Measurements from ENCODE around the gene FAM135A.
"Not testable (repeated sequence)": the region's sequence is repeated elsewhere in the genome, so short reads cannot be mapped to it uniquely, and the experiment has no call there.

Gene FAM135A

DNA sequence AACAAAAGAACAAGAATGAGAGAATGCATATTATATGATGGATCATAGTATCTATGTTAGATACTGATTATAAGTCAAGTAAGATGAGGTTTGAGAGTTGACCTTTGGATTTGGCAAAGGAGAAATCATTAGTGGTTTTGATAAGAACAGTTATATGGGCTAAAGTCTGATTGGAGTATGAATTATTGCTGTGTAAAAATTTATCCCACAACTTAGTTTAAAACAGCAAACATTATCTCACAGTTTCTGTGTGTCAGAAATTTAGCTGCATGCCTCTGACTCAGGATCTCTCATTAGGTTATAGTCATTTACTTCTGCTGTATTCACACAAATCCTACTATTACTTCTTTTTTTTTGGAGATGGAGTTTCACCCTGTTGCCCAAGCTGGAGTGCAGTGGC lies 56.7 kb downstream of the FAM135A start:
- no peak for DNase-seq

GRCh38 chr6:70470510-70470909 lies 57.2 kb downstream of the FAM135A start:
- DNase-seq = not testable (repeated sequence)

DNA sequence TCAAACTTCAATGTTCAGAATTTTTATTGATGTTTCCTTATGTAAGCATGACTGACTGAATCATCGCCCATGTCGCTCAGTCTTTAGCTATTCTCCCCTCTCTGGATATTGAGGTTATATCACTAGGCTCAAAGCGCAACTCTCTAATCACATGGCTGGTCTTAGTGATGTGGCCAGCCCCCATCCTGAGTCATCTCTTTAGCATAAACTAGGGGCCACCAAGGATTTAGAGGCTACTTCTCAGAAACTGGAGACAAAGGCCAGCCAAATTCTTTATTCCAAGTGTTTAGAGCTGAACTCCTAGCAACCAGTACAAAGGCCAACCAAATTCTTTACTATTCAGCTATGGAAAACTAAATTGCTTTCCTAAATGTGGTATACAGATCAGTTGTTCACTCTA lies 61.4 kb downstream of the FAM135A start:
- no peak for DNase-seq

DNA sequence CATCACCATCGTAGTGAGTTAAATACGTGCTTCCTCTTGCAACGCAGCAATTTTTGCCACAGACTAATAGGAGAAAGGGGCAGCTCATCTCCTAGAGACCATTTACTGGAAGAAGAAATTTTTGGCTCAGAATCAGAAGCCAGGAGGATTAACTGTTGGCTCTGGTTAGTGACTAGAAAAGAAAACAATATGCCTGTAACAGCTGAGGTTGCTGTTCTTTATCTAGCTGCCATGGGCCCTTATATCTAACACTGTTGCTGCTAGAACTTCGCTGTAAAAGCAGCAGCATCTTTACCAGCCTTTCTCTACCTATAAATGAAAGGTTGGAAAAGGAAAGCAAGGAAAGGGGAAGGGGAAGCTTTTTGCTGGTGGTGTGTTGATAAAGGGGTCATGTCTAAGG lies 65.9 kb downstream of the FAM135A start:
- DNase-seq = no peak

DNA sequence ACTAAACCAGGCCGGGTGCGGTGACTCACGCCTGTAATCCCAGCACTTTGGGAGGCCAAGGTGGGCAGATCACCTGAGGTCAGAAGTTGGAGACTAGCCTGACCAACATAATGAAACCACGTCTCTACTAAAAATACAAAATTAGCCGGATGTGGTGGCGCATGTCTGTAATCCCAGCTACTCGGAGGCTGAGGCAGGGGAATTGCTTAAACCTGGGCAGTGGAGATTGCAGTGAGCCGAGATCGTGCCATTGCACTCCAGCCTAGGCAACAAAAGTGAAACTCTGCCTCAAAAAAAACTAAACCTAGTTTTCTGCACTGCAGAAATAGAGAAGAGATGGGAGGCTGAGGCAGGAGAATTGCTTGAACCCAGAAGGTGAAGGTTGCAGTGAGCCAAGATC lies 73.3 kb downstream of the FAM135A start:
- not testable (repeated sequence) for DNase-seq

GRCh38 chr6:70489364-70489763 lies 76.1 kb downstream of the FAM135A start:
- no peak for DNase-seq

GRCh38 chr6:70494833-70495232 lies 81.5 kb downstream of the FAM135A start:
- no peak for DNase-seq

DNA sequence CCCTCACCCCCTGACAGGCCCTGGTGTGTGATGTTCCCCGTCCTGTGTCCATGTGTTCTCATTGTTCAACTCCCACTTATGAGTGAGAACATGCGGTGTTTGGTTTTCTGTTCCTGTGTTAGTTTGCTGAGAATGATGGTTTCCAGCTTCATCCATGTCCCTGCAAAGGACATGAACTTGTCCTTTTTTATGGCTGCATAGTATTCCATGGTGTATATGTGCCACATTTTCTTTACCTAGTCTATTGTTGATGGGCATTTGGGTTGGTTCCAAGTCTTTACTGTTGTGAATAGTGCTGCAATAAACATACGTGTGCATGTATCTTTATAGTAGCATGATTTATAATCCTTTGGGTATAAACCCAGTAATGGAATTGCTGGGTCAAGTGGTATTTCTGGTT lies 82.5 kb downstream of the FAM135A start:
- DNase-seq = not testable (repeated sequence)

GRCh38 chr6:70502484-70502883 lies 89.2 kb downstream of the FAM135A start:
- DNase-seq = no peak

- DNase-seq = no peak
These were observed 90.6 kb downstream of the FAM135A start for GRCh38 chr6:70503813-70504465.

- DNase-seq = no peak
These were observed 93.0 kb downstream of the FAM135A start for GRCh38 chr6:70506321-70506720.

- DNase-seq = no peak
These were observed 93.9 kb downstream of the FAM135A start for GRCh38 chr6:70507161-70507560.

GRCh38 chr6:70508953-70509352 lies 95.6 kb downstream of the FAM135A start:
- DNase-seq = no peak

- no peak for DNase-seq
These were observed 97.3 kb downstream of the FAM135A start for GRCh38 chr6:70510600-70510999.

DNA sequence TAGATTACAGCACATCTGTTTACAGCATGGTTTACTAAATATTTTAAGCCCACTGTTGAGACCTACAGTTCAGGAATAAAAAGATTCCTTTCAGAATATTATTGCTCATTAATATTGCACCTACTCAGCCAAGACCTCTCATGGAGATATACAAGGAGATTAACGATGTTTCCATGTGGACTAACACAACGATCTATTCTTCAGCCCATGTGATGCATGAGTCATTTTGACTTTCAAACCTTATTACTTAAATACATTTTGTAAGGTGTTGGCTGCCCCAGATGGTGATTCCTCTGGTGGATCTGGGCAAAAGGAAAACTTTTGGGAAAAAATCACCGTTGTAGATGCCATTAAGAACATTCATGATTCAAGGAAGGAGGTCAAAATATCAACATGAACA lies 105.4 kb downstream of the FAM135A start:
- DNase-seq = no peak

- no peak for DNase-seq
These were observed 107.3 kb downstream of the FAM135A start for GRCh38 chr6:70520575-70520974.

DNA sequence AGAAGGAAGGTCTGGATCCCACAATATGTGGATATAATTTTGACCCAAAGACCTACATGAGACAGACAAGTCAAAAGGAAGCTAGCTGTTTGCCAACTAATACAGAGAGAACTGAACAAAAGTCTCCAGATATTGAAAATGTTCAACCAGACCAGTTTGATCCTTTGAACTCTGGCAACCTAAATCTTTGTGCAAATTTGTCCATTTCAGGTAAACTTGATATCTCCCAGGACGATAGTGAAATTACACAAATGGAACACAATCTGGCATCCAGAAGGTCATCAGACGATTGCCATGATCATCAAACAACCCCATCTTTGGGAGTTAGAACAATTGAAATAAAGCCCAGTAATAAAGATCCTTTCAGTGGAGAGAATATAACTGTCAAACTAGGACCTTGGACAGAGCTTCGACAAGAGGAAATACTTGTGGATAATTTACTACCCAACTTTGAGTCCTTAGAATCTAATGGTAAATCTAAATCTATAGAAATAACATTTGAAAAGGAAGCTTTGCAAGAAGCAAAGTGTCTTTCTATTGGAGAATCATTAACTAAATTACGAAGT lies 111.5 kb downstream of the FAM135A start:
- DNase-seq = no peak

DNA sequence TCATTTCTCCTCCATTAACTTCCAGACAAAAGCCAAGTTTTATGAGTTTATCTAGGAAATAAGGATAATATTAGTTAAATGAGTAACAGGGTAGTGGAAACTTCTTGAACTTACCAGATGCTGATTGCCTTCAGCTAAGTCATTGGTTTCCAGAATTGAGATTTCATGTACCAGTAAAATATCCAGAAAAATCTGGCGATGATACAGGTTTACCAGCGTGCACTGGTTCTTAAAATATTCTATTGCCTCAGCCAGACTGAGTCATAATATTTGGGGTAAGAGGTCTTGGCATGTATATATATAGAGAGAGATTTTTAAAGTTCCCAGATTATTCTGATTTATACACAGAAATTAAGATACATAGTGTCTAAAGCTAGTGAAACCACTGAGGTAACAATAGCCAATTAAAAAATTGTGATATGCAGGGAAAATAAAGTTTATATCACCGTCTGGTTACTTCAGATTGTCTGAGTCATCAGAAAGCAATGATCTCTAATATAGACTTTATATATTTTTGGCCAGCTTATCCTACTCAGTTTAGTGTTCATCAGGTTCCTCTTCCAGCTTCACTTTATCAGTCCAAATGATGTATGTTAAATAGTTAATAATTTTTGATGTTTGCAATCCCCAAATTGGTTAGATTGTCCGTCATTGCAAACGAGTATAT lies 113.9 kb downstream of the FAM135A start:
- DNase-seq = no peak

DNA sequence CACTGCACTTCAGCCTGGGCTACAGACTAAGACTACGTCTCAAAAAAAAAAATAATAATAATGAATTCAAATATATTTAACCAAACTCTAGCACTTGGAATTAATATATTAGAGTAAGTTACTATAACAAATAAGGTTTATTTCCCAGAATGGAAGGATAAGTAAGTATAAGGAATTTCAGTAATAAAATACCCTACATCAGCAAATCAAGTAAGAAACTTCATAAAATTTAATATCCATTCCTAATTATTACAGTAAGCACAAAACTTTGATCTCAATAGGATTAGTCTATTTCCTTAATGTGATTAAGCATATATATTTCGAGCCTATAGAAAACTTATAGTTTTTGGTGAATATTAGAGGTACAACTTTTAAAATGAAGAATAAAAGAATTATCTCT lies 116.7 kb downstream of the FAM135A start:
- no peak for DNase-seq

DNA sequence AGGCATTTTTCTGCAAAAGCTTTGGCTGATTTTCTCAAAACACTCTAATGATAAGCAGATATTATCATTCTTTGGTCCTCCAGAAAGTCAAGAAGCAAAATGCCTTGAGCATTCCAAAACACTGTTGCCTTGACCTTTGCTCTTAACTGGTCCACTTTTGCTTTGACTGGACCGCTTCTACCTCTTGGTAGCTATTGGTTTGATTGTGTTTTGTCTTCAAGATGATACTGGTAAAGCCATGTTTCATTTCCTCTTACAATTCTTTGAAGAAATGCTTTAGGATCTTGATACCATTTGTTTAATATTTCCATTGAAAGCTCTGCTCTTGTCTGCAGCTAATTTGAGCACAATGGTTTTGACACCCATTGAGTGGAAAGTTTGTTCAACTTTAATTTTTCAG lies 117.8 kb downstream of the FAM135A start:
- no peak for DNase-seq

- DNase-seq = no peak
These were observed 124.0 kb downstream of the FAM135A start for GRCh38 chr6:70537266-70537665.

- DNase-seq = no peak
These were observed 125.1 kb downstream of the FAM135A start for GRCh38 chr6:70538376-70538775.

DNA sequence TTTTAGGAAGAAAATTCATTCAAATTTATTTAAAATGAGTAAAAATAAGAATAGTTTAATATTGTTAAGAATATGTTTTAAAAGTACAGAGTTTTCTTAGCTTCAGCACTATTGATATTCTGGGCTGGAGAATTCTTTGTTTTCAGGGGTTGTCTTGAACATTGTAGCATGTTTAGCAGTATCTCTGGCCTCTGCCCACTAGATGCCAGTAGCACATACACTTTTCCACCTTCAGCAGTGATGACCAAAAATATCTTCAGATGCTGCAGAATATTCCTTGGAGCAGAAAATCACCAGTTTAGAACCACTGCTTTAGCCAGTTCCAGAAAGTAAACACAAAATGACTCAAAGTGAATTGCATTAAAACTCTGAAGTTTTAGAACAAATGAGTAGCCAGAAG lies 134.0 kb downstream of the FAM135A start:
- no peak for DNase-seq

- no peak for DNase-seq
These were observed 134.6 kb downstream of the FAM135A start for GRCh38 chr6:70547905-70548304.

DNA sequence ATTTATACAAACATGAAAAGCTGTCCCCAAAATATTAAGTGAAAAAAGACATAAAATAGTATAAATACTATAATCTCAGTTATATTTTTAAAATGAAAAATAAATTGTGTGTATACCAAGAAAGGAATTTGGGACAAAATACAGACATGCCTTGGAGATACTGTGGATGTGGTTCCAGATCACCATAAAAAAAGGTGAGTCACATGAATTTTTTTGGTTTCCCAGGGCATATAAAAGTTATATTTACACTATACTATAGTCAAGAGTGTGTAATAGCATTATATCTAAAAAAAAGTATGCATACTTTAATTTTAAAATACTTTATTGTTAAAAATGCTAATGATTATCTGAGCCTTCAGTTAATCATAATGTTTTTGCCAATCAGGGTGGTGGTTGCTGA lies 136.0 kb downstream of the FAM135A start:
- DNase-seq = no peak
